GM19372 (cell line): ENCODE measurements around the gene GPR137B.

Experiments
- ATAC-seq: cut with Tn5 transposase; IDR thresholded peaks from one replicate; pipeline ENCODE4 v1.9.1; 2021; ENCODE audit warnings: mild to moderate bottlenecking, low read depth, moderate library complexity; ENCODE audit not compliant: unreplicated experiment

GPR137B gene

DNA sequence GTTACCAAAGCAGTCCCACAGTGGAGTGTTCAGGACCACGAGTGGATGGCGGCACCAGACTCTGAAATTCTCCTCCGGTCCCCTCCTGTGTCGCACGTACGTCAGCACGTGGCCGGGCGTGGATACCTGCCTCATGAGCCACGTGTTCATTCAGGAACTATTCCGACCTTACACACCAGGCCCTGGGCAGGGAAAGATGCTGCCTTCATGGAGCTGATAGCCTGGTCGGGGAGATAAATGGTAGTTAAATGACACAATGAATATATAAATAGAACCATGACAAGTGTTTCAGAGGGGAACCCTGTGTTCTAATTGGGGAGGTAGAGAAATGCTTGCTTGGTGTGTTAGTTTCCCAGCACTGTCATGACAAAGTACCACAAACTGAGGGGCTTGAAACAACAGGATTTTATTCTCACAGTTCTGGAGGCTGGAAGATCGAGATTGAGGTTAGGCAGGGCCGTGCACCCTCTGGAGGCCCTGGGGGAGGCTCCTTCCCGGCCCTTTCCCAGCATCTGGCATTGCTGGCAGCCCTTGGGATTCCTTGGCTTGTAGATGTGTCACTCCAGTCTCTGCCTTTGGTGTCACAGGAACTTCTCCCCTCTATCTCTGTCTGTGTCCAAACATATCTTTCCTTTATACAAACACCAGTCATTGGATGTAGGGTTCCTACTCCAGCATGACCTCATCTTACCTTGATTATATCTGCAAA, 28.9 kb upstream of the GPR137B start:
- no peak for ATAC-seq

DNA sequence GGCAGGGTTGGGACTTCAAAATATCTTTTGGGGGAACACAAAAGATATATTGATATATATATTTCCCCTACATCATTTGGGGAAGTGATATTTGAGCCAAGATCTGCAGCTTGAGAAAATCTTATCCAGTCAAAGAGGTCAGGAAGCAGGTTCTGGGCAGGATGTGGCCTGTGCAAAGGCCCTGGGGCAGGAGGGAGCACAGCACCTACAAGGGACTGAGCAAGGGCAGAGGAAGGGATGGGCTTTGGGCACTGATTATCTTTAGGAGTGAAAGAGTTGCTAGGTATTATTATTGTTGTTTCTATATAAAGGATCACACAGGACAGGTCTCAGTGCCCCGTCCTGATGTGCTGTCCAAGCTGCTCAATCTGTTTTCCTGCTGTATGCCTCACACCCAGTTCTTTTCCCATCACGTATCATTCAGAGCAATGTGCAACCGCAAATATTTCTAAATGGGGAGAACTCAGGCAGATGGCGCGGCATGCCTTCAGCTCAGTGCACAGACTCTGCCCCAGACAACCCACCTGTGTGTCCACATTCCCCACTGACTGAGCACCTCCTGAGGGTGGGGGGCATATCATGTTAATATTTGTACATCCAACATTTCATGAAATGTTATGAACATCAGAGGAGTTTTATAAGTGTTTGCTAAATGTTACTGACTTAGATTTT, 28.1 kb upstream of the GPR137B start:
- ATAC-seq: no peak

DNA sequence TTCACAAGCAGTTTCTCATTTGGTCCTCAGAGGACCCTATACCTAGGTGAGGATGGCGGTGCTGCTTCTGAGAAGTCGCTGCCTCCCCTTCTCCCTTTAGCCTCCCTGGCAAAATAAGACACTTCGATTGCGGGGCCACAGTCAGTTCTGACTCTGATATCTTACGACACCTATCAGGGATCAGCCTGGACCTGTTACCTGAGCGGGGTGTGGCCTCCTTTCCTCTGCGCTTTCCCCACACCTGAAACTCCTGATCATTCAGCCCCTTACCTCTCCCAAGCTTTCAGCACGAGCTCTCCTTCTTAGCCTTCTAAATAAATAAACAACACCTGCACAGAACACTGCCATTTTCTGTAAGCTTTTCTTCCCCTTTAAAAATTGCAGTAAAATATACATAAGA, 24.6 kb upstream of the GPR137B start:
- no peak for ATAC-seq

DNA sequence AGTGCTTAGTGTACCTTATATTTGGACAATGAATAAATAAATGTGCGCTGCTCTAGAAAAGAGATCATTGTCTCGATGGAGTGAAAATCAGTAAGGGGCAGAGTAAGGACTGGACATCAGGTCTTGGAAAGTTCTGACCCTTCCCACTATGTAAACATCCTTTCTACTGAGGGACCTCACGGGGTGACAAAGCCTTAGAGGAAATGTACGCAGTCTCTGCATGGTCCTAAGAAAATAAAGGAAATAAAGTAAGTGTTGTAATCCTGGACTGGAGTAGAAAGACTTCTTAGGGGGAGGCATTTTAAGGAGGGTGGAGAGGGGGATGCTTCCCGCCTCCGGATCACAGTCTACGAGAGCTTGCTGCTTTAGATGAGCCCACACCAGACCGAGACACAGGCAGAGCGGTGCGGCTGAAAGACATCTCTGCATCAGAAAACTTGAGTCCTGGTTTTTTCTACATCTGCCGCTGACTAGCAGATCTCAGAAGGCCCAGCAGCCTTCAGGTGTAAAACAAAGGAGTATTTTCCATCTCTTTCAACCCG, 22.3 kb upstream of the GPR137B start:
- no peak for ATAC-seq

DNA sequence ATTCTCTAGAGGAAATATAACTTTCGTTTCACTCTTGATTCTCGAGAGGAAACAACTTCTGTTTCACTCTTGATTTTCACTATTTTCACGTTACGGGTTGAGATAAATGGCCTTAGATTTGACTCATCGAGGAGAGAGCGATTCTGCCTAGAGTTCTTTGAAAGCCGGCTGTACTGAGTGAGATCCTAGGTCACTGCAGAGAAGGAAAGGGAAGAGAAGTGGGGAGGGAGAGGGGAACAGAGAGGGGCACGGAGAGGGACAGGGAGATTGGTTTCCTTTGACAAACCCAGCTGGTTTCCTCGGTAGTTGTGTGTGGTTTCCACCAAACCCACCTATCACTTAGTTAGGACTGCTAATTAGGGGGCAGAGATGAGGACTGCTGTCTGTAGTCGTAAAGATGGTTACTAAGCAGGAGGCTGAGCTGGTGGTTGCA, 21.6 kb upstream of the GPR137B start:
- peak; percentile 44 for ATAC-seq

DNA sequence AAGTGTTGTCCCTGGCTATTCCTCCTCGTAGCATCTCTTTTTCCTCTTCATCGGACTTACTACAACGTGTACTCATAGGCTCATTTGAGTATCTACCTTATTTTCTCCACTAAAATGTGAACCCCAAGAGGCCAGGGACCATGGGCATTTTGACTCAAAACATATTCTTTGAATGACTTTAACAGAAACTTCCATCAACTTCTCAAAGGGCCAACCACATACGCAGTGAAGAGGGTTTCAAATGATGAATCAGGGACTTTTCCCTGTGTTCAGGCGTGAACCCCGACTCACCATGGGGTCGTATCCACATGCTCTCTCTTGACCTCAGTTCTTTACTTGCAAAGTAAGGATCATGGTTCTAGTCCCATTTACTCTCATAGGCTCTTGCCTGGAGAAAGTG, 20.2 kb upstream of the GPR137B start:
- ATAC-seq: no peak

DNA sequence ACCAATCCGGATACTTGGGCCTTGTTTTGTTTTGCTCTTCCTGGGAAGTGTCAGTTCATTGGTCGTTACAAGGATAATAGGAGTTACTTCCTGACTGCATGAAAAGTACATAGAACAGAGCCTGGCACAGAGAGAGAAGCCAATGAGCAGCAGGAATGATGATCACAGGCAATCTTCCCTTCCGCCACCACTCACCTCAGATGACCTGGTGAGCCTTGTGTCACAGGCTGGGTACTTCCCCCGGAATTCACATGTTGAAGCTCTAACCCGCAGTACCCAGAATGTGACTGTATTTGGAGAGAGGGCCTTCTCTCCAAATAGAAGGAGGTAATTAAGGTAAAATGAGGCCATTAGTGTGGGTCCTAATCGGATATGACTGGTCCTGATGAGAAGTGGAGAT, 18.8 kb upstream of the GPR137B start:
- no peak for ATAC-seq

DNA sequence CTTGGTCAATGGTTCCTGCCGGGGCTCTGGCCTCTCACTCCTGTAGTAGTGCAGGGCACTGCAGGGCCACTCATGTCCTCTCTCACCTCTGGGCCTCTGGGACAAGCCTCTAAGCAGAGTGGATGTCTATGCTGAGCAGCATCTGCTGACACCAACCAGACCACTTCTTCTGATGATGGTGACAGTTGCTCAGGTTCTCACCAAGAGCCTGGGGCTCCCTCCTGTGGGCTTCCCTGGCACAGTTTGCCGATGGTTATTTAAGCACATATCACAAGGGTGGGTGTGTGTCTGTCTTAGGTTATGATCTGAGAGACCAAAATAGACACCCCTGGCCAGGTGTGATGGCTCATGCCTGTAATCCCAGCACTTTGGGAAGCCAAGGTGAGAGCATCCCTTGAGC, 17.4 kb upstream of the GPR137B start:
- no peak for ATAC-seq

DNA sequence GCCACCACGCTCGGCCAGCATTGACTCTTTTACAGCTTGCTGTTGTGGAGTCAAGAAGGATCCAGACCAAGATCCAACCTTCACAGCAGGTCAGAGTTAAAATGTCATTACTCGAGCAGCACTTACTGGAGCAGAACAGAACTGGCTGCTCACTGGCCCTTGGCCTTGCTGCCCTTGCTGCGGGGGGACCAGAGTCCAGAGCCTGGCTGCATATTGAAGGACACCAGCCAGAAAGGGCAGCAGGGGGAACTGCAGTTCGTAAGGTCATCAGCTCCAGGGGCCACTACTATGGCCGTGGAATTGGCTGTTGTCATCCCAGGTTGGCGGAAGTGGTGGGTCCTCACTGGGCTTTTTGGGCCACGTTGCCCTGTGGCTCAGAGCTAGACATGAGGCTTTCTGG, 15.3 kb upstream of the GPR137B start:
- no peak for ATAC-seq

DNA sequence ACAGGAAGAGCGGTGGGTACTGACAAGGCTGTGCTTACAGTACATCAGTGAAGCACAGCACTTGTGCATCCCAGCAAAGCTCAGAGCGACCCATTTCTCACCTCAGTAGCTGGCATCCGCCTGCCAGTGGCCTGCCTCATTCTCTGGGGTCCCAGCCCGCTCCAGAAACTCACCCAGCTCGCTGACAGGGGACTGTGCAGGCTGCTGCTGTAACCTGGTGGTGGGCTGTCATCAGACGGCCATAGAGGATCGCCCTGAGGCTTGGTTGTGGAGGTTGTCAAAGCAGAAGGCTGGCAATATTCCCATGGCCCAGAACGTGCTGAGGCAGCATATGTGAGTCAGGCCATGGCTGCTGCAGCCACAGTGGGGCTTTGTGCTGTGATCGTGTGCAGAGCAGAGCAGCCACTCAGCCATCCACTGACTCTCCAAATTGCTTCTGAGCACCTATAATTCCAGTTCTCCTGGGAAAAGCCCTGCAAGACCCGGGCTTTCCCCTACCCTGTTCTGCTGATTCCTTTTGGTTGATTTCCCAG, 13.6 kb upstream of the GPR137B start:
- ATAC-seq: no peak

DNA sequence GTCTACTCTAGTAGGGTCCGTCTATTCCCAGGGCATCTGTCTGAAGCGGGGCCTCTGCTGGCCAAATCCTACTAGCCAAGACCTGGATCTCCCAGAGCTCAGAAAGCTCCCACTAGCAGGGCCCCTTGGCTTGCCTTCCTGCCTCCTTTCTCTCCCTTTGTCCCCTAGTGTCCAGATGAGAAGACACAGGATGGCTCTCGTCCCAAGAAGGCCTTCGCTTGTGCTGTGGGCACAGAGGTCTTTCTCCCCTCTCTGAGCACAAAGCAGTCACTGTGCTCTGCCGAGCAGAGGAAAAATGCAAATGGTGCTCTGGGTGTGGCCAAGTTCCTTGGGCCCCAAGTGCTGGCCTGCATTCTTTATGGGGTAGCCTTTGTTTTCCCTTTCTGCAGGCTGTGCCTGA, 13.0 kb upstream of the GPR137B start:
- no peak for ATAC-seq

DNA sequence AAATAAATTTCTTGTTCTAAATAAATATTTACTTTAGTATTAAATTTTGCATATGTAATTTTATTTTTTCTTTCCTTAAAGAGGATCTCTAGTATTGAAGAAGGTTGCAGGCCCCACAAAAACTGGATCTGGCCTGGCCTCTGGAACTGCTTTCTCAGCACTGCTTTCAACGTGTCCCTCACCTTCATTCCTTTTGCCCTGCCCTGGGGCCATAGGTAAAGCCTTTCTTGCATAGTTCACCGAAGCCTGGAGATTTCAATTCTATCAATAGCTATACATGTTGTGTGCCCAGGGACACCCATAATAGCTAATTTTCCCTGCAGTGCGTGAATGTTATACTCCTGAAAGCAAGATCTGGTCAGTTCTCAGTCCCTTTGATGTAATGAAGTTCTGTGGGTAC, 12.0 kb upstream of the GPR137B start:
- no peak for ATAC-seq

DNA sequence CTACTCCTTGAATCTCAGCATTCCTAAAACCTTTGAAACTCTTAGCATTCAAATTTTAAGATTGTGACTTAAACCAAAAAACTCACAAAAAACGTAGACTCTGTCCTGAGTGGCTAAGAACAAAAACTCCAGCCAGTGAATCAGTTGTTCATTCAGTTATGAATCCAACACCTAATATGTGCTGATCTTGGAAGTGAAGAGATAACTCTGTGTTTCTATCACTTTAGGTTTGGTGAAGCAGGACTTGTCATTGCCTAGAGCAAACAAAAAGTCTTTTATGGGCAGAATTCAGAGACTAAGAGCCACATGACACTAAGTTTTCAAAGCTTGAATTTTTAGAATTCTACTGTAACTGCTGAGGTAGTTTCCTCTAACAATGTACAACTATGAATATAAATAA, 10.4 kb upstream of the GPR137B start:
- no peak for ATAC-seq

DNA sequence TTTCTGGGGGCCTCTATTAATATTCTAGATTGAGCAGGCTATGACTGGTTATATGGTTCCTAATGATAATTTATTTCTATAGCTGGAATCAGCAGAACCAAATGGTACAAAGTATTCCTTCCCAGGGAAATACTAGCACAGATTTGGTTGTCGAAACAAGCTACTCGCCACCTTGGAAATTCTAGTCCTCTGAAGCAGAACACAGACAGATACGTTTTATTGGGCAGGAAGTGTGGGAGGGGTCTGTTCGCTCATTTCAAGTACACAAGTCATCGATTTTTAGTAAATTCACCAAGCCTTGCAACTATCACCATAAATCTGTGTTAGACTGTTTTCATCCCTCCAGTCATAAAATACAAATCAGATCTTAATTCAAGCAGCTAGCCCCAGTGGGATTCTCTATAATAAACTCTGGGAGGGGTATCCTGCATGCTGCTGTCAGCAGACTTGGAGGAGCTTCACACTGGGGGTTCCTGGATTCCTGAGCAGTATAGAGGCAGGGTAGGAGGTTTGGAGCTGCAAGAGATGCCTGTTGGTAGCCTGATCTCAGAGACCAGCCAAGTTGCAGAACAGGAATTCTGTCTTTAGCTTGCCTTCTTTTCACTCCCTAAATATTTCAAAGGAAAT, 9.8 kb upstream of the GPR137B start:
- no peak for ATAC-seq

DNA sequence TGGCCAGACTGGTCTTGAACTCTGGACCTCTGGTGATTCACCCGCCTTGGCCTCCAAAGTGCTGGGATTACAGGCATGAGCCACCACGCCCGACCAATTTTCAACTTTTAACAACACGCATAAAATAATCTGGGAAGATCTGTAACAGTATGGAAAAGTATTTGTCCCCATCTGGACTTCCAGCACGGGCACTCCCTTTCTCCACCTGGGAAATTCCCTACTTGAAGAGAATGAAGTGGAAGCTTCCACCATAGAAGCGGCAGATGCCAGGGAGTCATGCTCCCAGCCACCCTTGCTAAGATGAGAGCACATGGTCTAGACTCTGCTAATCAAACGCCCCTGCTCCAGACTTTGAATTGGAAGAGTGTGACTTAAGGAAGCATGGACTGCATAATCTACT, 9.0 kb upstream of the GPR137B start:
- ATAC-seq: no peak

DNA sequence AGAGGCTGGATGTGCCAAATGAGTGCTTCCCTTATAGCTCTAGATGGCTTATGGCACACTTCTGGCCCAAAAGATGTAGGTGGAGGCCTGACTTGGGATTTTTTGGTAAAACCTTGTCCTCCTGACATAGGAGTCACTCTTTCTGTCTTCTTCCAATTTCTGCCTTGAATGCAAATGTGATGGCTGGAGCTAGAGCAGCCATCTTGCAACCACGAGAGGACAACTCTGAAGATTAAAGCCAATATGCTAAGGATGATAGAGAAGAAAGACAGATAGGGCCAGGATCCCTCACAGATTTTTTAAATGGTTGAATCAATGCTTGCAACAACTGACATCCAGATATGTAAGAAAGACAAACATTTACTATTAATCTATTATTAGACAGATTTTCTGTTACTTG, 8.5 kb upstream of the GPR137B start:
- ATAC-seq: no peak

DNA sequence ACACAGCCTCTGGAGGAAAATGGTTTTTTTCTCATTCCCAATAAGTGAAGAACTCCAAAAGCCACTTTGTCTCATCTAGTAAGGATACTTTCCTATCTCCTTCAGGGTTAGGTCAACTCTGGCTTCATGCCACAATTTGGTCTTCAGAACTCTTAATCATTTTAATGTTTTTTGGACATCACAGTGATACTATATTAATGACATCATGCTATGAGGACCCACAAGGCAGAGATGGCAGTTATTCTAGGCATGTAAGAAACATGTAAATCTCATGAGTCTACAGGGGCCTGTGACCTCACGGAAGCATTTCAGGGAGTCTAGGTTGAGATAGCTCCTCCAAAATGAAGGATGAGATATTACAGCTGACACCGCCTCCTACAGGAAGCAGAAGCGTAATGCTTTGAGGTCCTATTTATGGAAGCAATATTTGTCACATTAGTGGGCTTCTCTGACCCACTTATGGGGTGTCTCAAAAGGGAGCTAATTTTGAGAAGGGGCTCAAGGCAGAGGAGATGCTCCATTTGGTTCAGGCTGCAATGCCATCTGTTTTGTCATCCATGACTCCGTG, 5.0 kb upstream of the GPR137B start:
- ATAC-seq: no peak

DNA sequence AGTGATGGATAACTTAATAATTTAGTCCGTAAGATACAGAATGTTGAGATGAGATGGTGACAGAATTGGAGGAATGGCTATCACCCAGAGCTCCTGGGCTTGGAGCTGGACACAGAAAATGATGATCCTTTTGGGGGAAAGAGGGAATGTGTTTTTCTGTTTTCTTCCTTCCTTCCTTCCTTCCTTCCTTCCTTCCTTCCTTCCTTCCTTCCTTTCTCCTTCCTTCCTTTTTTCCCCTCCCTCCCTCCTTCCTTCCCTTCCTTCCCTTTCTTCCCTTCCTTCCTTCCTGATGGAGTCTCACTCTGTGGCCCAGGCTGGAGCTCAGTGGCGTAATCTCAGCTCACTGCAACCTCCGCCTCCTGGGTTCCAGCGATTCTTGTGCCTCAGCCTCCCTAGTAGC, 2.8 kb upstream of the GPR137B start:
- no peak for ATAC-seq

DNA sequence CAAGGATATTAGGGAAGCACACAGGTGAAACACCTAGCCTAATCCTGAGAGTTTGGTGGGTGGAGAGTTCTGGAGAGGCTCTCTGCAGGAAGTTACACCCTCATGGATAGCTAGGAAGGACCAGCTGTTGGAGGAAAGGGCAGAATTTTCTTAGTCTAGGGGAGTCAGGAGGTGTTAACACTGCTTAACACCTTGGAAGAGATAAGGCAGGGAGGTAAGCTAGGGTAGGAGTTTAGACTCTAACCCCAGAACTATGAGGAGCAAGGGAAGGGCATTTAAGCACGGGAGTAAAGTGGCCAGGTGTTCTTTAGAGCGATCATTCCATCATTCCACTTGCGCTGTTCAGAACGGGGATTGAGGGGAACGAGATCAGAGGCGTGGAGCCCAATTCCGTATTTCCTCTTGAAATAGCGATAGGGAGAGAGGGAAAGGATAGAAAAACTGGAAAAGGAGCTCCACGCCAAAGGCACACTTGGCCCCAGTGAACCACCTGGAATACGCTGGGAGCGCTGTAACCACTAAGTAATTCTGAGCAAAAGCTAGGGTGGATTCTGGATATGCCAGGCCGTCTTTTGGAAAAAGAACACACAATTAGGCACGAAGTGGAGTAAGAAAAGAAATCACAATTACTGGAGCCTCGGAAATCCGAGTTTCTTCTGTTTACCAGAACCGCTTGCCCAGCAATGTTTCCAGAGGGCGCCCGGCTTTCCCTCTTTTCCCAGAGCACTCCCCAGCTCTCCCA, 1.5 kb upstream of the GPR137B start:
- no peak for ATAC-seq

DNA sequence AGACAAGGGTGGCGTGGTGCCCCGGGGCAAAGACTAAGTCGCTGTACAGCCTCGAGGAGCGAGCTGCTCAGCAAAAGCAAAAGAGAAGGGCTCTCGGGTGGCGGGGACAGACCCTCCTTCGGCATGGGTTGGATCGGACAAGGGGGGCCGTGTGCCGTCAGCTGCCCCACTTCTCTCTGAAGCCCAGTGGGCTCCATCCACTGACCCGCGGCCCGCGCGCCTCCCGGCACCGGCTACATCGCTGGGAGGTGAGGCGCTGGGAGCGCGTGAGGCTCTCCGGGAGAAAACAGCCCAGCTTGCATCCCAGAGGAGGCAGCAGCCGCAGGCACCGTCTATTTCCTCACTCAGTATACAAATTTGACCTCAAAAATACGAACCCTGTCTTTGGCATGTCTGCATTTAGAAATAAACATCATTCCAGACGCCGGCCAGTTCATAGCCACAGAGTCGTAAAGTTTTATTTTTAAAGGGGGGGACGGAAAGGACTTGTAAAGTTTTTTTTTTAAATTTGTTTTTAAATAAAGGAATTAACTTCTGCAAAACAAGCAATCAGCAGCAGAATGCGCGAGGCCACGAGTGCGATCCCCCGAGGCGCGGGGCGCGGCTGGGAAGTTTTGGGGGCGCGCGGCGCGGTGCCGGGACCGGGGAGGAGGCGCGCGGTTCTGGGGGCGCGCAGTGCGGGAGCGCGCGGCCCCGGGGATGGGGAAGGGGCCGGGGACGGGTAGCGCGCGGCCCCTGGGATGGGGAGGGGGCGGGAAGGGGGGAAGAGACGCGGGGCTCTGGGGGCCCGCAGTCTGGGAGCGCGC, 689 bp upstream of the GPR137B start:
- ATAC-seq: no peak
